CD4-positive, CD25-positive, alpha-beta regulatory T cell (primary cell): Measurements from ENCODE around the gene HBEGF. TPM values are rescaled to one million over a fixed set of nuclear protein-coding genes. Genes with fewer than 3 reads are reported as not detected.

ENCODE experiments used
- ATAC-seq, 2 donors: fragments of 150-1000 bp; cut with Tn5 transposase; one replicate each; pipeline ENCODE4 v1.10.0; 2021; ENCODE audit warnings: low read depth in 2 of 2, moderate number of reproducible peaks in 2 of 2, moderate library complexity in 1 of 2
- DNase-seq, 3 donors: peaks; one replicate each; pipeline versions ENCODE4 v3.0.0 to v3.0.0-alpha.2; 2012 to 2022; ENCODE audit warnings: mixed read lengths in 1 of 3
- H3K27ac ChIP-seq: one replicate; pipeline ENCODE4 v1.7.0; 2013; ENCODE audit warnings: mild to moderate bottlenecking, low read length; ENCODE audit not compliant: insufficient read depth, poor library complexity, severe bottlenecking
- H3K27me3 ChIP-seq: one replicate; pipeline ENCODE4 v1.7.0; 2013; ENCODE audit warnings: low read length; ENCODE audit not compliant: control insufficient read depth, insufficient read depth
- H3K36me3 ChIP-seq: one replicate; pipeline ENCODE4 v1.7.0; 2013; ENCODE audit warnings: mild to moderate bottlenecking, low read length, moderate library complexity; ENCODE audit not compliant: control insufficient read depth, insufficient read depth
- H3K4me1 ChIP-seq: 2 replicates; pipeline ENCODE4 v1.7.0; 2013; ENCODE audit warnings: mild to moderate bottlenecking, low read length; ENCODE audit not compliant: insufficient read depth, control insufficient read depth, poor library complexity, severe bottlenecking
- H3K4me3 ChIP-seq: one replicate; pipeline ENCODE4 v1.7.0; 2013; ENCODE audit warnings: low read depth, mild to moderate bottlenecking, low read length, moderate library complexity
- H3K9me3 ChIP-seq, 2 experiments: 1 replicate in 1 of 2; 2 replicates in 1 of 2; pipeline ENCODE4 v1.7.0; 2013; ENCODE audit warnings: low read length in 2 of 2, mild to moderate bottlenecking in 1 of 2, moderate library complexity in 1 of 2; ENCODE audit not compliant: control insufficient read depth in 2 of 2
- H3K27ac Mint-ChIP-seq, 3 donors: one replicate each; pipeline ENCODE4 v1.8.0; 2020 to 2022; ENCODE audit warnings: mild to moderate bottlenecking in 3 of 3, mixed read lengths in 3 of 3, moderate library complexity in 2 of 3
- H3K27me3 Mint-ChIP-seq: one replicate; pipeline ENCODE4 v1.8.0; 2022; ENCODE audit warnings: mild to moderate bottlenecking, mixed read lengths
- H3K36me3 Mint-ChIP-seq: one replicate; pipeline ENCODE4 v1.8.0; 2020; ENCODE audit warnings: mixed read lengths
- H3K4me1 Mint-ChIP-seq, 4 donors: one replicate each; pipeline ENCODE4 v1.8.0; 2020 to 2022; ENCODE audit warnings: mixed read lengths in 4 of 4, mild to moderate bottlenecking in 1 of 4
- H3K4me3 Mint-ChIP-seq, 4 donors: one replicate each; pipeline ENCODE4 v1.8.0; 2020 to 2022; ENCODE audit warnings: mild to moderate bottlenecking in 4 of 4, mixed read lengths in 4 of 4, moderate library complexity in 3 of 4
- H3K9me3 Mint-ChIP-seq, 7 donors: one replicate each; pipeline ENCODE4 v1.8.0; 2020 to 2022; ENCODE audit warnings: mixed read lengths in 7 of 7, mild to moderate bottlenecking in 3 of 7, moderate library complexity in 2 of 7
- polyA plus RNA-seq, 4 donors: library from polyadenylated mRNA; unstranded; fragments of 300-500 nt; fragmentation: Illumina TruSeq; gene quantifications; one replicate each; pipeline ENCODE4 v1.2.3, GENCODE V29; 2021
- total RNA-seq: library from RNA; stranded (reverse); gene quantifications from one replicate; pipeline ENCODE4 v1.2.3, GENCODE V29; 2022

Gene HBEGF
- total and polyA plus RNA-seq, 5 donors from 2014 or later: 0.47 TPM; not detected in 4

GRCh38 chr5:140360101-140360500, 13.7 kb upstream of the HBEGF start, which contains the start of gene SLC4A9:
Gene SLC4A9, plus strand, starts transcription at chr5:140360194. Its CDS starts 43 bp downstream, at chr5:140360237.
- no peak for ATAC-seq
- Mint-ChIP-seq H3K36me3 (no peaks in the 10 kb centered on the region), H3K27me3 (peaks cover 7% of the 10 kb centered on the region)

GRCh38 chr5:140358738-140359310, 12.4 kb upstream of the HBEGF start:
- Mint-ChIP-seq H3K4me3 (no peak overlapping the region), H3K27me3 (peaks cover 7% of the 10 kb centered on the region), H3K36me3 (no peaks in the 10 kb centered on the region), H3K27ac (peak overlapping the region in 1 of 3 donors; percentile 19), H3K4me1 (peaks cover 5 to 18% (median 11%) of the 10 kb centered on the region in 4 donors), H3K9me3 (no peaks in the 10 kb centered on the region)
- DNase-seq (no peak), ATAC-seq (no peak)
- H3K27me3 ChIP-seq: no peaks in the 10 kb centered on the region
- H3K4me3 ChIP-seq: no peak overlapping the region
- no peaks in the 10 kb centered on the region for H3K36me3 ChIP-seq
- H3K9me3 ChIP-seq: no peaks in the 10 kb centered on the region
- no peak overlapping the region for H3K27ac ChIP-seq
- peaks cover 10% of the 10 kb centered on the region for H3K4me1 ChIP-seq

More at GRCh38 chr5:140360101-140360500, 13.7 kb upstream of the HBEGF start, which contains the start of gene SLC4A9:
- H3K27ac Mint-ChIP-seq: no peak within 1 kb of the TSS
- H3K9me3 ChIP-seq: no peaks in the 10 kb centered on the region
- H3K9me3 Mint-ChIP-seq: no peaks in the 10 kb centered on the region
- H3K4me3 ChIP-seq: no peak within 1 kb of the TSS
- DNase-seq: no peak
- no peaks in the 10 kb centered on the region for H3K27me3 ChIP-seq
- H3K36me3 ChIP-seq: no peaks in the 10 kb centered on the region
- H3K4me1 Mint-ChIP-seq: peaks cover 5 to 18% (median 11%) of the 10 kb centered on the region in 4 donors
- H3K4me1 ChIP-seq: peaks cover 10% of the 10 kb centered on the region
- peak within 1 kb of the TSS in 1 of 4 donors; percentile 19 for H3K4me3 Mint-ChIP-seq
- no peak within 1 kb of the TSS for H3K27ac ChIP-seq

- no peaks in the 10 kb centered on the region for H3K9me3 ChIP-seq
- Mint-ChIP-seq H3K9me3 (no peaks in the 10 kb centered on the region), H3K27ac (peak overlapping the region in 2 of 3 donors; percentile 4 to 72), H3K4me1 (peaks cover 5 to 10% (median 9%) of the 10 kb centered on the region in 4 donors), H3K4me3 (peak overlapping the region; percentile 23 to 82 (median 43)), H3K36me3 (no peaks in the 10 kb centered on the region), H3K27me3 (peaks cover 7% of the 10 kb centered on the region)
- H3K4me1 ChIP-seq: peaks cover 10% of the 10 kb centered on the region
- no peaks in the 10 kb centered on the region for H3K27me3 ChIP-seq
- ATAC-seq (peak; percentile 92 to 93), DNase-seq (peak; percentile 47 to 86 (median 65))
- H3K36me3 ChIP-seq: no peaks in the 10 kb centered on the region
- no peak overlapping the region for H3K4me3 ChIP-seq
- no peak overlapping the region for H3K27ac ChIP-seq
Observed at GRCh38 chr5:140357726-140358093, 11.3 kb upstream of the HBEGF start.

GRCh38 chr5:140356853-140357725, 10.7 kb upstream of the HBEGF start:
- no peaks in the 10 kb centered on the region for H3K36me3 ChIP-seq
- DNase-seq (no peak), ATAC-seq (peak in 1 of 2 donors; percentile 7)
- peak overlapping the region in 2 of 3 donors; percentile 4 to 72 for H3K27ac Mint-ChIP-seq
- peak overlapping the region; percentile 23 to 82 (median 43) for H3K4me3 Mint-ChIP-seq
- H3K9me3 Mint-ChIP-seq: no peaks in the 10 kb centered on the region
- no peaks in the 10 kb centered on the region for H3K36me3 Mint-ChIP-seq
- no peaks in the 10 kb centered on the region for H3K27me3 ChIP-seq
- H3K4me1 Mint-ChIP-seq: peaks cover 5 to 9% (median 8%) of the 10 kb centered on the region in 4 donors
- peaks cover 7% of the 10 kb centered on the region for H3K27me3 Mint-ChIP-seq
- H3K4me3 ChIP-seq: no peak overlapping the region
- H3K9me3 ChIP-seq: no peaks in the 10 kb centered on the region
- H3K4me1 ChIP-seq: peaks cover 10% of the 10 kb centered on the region
- H3K27ac ChIP-seq: no peak overlapping the region

GRCh38 chr5:140355546-140355945, 9.1 kb upstream of the HBEGF start:
- H3K27ac ChIP-seq: no peak overlapping the region
- H3K27me3 ChIP-seq: no peaks in the 10 kb centered on the region
- H3K27ac Mint-ChIP-seq: no peak overlapping the region
- no peaks in the 10 kb centered on the region for H3K9me3 Mint-ChIP-seq
- no peak overlapping the region for H3K4me3 ChIP-seq
- no peaks in the 10 kb centered on the region for H3K9me3 ChIP-seq
- H3K4me1 Mint-ChIP-seq: peaks cover 5 to 16% (median 14%) of the 10 kb centered on the region in 4 donors
- H3K36me3 ChIP-seq: no peaks in the 10 kb centered on the region
- no peak for DNase-seq
- no peak overlapping the region for H3K4me3 Mint-ChIP-seq
- no peaks in the 10 kb centered on the region for H3K36me3 Mint-ChIP-seq
- peaks cover 10% of the 10 kb centered on the region for H3K4me1 ChIP-seq
- no peak for ATAC-seq
- H3K27me3 Mint-ChIP-seq: peaks cover 17% of the 10 kb centered on the region

- Mint-ChIP-seq H3K4me3 (peak overlapping the region in 1 of 4 donors; percentile 14), H3K27ac (no peak overlapping the region), H3K27me3 (peaks cover 15% of the 10 kb centered on the region), H3K36me3 (no peaks in the 10 kb centered on the region), H3K9me3 (no peaks in the 10 kb centered on the region), H3K4me1 (peaks cover 4 to 14% (median 10%) of the 10 kb centered on the region in 4 donors)
- DNase-seq (peak; percentile 51 to 86 (median 75)), ATAC-seq (peak; percentile 77 to 81)
- Histone ChIP-seq H3K36me3 (no peaks in the 10 kb centered on the region), H3K27me3 (peaks cover 3% of the 10 kb centered on the region), H3K9me3 (no peaks in the 10 kb centered on the region), H3K4me1 (peaks cover 3% of the 10 kb centered on the region), H3K27ac (no peak overlapping the region), H3K4me3 (peak overlapping the region; percentile 48)
Observed at GRCh38 chr5:140351609-140352334, 5.4 kb upstream of the HBEGF start.

GRCh38 chr5:140349244-140349643, 2.8 kb upstream of the HBEGF start:
- no peaks in the 10 kb centered on the region for H3K36me3 Mint-ChIP-seq
- Histone ChIP-seq H3K27me3 (peaks cover 3% of the 10 kb centered on the region), H3K36me3 (no peaks in the 10 kb centered on the region), H3K9me3 (no peaks in the 10 kb centered on the region), H3K27ac (no peak overlapping the region), H3K4me1 (peaks cover 12% of the 10 kb centered on the region), H3K4me3 (no peak overlapping the region)
- H3K4me1 Mint-ChIP-seq: peaks cover 8 to 30% (median 13%) of the 10 kb centered on the region in 4 donors
- H3K27me3 Mint-ChIP-seq: peaks cover 25% of the 10 kb centered on the region
- H3K27ac Mint-ChIP-seq: no peak overlapping the region
- ATAC-seq (no peak), DNase-seq (no peak)
- peak overlapping the region in 2 of 4 donors; percentile 7 to 53 for H3K4me3 Mint-ChIP-seq
- peaks cover 0 to 2% (median 0%) of the 10 kb centered on the region in 7 donors for H3K9me3 Mint-ChIP-seq
